HG03558 (cell line): ENCODE data around the gene ADAMTS18.

Source experiments
- ATAC-seq: cut with Tn5 transposase; IDR thresholded peaks from one replicate; pipeline ENCODE4 v1.9.1; 2021; ENCODE audit warnings: moderate number of reproducible peaks; ENCODE audit not compliant: unreplicated experiment; ENCODE audit errors: extremely low read depth

ADAMTS18 gene

GRCh38 chr16:77435272-77435820 is 512 bp upstream of the ADAMTS18 start:
- no peak for ATAC-seq

- no peak for ATAC-seq
These were observed 758 bp downstream of the ADAMTS18 start for GRCh38 chr16:77434022-77434529.

GRCh38 chr16:77433146-77433545 is 1.7 kb downstream of the ADAMTS18 start:
- no peak for ATAC-seq

- ATAC-seq: no peak
These were observed 2.6 kb downstream of the ADAMTS18 start for GRCh38 chr16:77432264-77432663.

GRCh38 chr16:77430787-77431585 is 3.8 kb downstream of the ADAMTS18 start:
- no peak for ATAC-seq

GRCh38 chr16:77430360-77430759 is 4.5 kb downstream of the ADAMTS18 start:
- ATAC-seq: no peak

- ATAC-seq: no peak
These were observed 9.8 kb downstream of the ADAMTS18 start for GRCh38 chr16:77424871-77425604.

- ATAC-seq: no peak
These were observed 12.5 kb downstream of the ADAMTS18 start for GRCh38 chr16:77422196-77422784.

- no peak for ATAC-seq
These were observed 17.8 kb downstream of the ADAMTS18 start for GRCh38 chr16:77416939-77417480.

- ATAC-seq: no peak
These were observed 20.0 kb downstream of the ADAMTS18 start for GRCh38 chr16:77414752-77415231.

- no peak for ATAC-seq
These were observed 24.4 kb downstream of the ADAMTS18 start for GRCh38 chr16:77410449-77410848.

GRCh38 chr16:77409311-77409710 is 25.5 kb downstream of the ADAMTS18 start:
- ATAC-seq: no peak

- no peak for ATAC-seq
These were observed 26.2 kb downstream of the ADAMTS18 start for GRCh38 chr16:77408607-77409006.

GRCh38 chr16:77406680-77407079 is 28.2 kb downstream of the ADAMTS18 start:
- no peak for ATAC-seq

GRCh38 chr16:77404775-77405174 is 30.1 kb downstream of the ADAMTS18 start:
- no peak for ATAC-seq

GRCh38 chr16:77403732-77404131 is 31.1 kb downstream of the ADAMTS18 start:
- ATAC-seq: no peak

GRCh38 chr16:77402672-77403071 is 32.2 kb downstream of the ADAMTS18 start:
- no peak for ATAC-seq

- no peak for ATAC-seq
These were observed 32.7 kb downstream of the ADAMTS18 start for GRCh38 chr16:77402118-77402517.

- ATAC-seq: no peak
These were observed 35.3 kb downstream of the ADAMTS18 start for GRCh38 chr16:77399546-77399945.

GRCh38 chr16:77399066-77399465 is 35.8 kb downstream of the ADAMTS18 start:
- ATAC-seq: no peak
